Inflammatory macrophage treated with lipopolysaccharide for 4 hours (primary cell): ENCODE data around the gene CAPN6.
A peak's percentile ranks its signal among the peaks of the same experiment; 100 is the strongest.

Experiments
- DNase-seq: peaks from one replicate; pipeline ENCODE4 v3.0.0-alpha.2; 2020

The CAPN6 gene, protein sequence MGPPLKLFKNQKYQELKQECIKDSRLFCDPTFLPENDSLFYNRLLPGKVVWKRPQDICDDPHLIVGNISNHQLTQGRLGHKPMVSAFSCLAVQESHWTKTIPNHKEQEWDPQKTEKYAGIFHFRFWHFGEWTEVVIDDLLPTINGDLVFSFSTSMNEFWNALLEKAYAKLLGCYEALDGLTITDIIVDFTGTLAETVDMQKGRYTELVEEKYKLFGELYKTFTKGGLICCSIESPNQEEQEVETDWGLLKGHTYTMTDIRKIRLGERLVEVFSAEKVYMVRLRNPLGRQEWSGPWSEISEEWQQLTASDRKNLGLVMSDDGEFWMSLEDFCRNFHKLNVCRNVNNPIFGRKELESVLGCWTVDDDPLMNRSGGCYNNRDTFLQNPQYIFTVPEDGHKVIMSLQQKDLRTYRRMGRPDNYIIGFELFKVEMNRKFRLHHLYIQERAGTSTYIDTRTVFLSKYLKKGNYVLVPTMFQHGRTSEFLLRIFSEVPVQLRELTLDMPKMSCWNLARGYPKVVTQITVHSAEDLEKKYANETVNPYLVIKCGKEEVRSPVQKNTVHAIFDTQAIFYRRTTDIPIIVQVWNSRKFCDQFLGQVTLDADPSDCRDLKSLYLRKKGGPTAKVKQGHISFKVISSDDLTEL

DNA sequence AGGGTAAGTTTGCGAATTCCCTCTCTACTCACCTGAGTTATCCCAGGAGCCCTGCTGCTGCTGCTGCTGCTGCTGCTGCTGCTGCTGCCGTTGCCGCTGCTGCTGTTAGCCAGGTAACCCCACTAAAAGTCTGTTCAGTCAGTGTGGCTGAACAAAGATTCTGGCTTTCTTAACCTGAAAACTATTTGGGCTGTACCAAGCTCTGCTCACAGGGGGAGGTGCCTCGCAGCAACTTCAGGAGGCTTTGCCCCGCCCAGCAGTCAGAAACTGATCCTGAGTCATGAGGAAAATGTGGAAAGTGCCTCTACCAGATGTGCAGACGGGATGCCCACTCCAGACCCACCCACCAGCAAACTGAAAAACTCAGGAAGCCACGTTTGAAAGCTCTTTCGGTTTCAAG is at the start of gene CAPN6:
CAPN6 (minus strand) TSS at position 145 of the 400 bp plus-strand sequence. CDS start 6,547 bp downstream, outside the sequence.
- no peak for DNase-seq

DNA sequence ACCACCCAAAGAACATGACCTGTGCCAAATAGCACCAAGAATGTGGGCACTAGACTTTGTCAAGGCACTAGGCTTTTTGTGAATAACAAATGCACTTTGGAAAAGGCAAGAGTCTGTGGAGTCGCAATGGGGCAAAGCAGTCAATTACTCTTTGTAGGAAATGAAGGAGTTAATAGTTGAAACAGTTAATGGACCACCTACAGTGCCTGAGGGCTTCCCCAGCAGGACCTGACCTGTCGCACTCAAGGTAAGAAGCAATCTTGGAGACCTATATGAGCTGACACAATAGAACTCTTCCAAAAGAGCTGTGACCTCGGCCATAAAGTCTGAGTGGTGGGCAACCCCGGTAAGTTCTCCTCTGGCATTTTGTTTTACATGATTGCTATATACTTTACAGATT is 49.2 kb upstream of the CAPN6 start:
- no peak for DNase-seq

DNA sequence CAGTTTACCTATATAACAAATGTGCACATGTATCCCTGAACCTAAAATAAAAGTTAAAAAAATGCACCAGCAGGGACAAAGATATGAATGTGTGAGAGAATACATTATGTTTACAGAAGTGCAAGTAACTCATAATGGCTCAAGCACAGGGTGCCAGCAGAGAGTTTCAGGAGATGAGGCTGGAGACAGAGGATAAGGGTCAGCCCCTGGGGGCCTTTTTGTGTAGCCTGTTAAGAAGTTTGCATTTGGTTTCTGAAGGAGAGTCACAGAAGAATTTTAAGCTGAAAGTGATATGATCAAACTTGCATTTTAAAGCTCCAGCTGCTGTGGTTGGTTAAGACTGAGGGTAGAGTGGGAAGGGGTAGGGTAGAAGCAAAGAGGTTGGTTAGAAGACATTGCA is 48.6 kb upstream of the CAPN6 start:
- no peak for DNase-seq

DNA sequence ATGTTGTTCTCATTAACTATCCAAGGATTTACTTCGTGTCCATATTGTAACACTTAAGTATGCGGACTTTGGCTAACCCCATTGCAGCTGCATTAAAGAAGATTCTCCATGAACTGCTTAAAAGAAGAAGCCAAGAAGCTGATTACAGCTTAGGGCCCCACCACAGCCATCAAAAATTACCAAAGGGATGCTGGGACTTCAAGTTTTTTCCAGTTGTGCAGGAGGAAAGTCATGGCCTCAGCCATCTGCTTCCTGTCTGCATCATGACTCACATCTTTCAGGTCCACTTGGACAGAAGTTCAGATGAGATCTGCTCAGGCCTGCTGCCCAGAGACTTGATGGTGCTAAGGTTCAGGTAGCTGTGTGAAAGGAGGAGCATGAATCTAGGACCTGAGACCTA is 38.8 kb upstream of the CAPN6 start:
- DNase-seq, result no peak

- DNase-seq, result no peak
Observed at GRCh38 chrX:111308039-111308438, 37.8 kb upstream of the CAPN6 start.

DNA sequence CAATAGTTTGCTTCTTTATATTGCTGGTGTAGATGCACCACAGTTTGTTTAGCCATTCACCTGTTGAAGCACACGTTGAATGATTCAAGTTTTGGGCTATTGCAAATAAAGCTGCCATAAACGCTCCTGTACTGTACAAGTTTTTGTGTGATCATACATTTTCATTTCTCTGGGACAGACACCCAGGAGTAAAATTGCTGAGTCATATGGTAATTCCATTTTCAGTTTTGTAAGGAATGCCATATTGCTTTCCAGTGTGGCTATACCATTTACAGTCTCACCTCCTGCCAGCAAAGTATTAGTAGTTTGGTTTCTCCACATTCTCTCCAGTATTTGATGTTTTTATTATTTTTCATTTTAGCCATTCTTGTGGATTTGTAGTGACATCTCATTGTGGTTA is 32.0 kb upstream of the CAPN6 start:
- DNase-seq, result no peak

GRCh38 chrX:111288841-111289240 is 18.6 kb upstream of the CAPN6 start:
- no peak for DNase-seq

- no peak for DNase-seq
Observed at GRCh38 chrX:111284631-111285293, 14.5 kb upstream of the CAPN6 start.

GRCh38 chrX:111283446-111283845 is 13.2 kb upstream of the CAPN6 start:
- DNase-seq, result no peak

- DNase-seq, result no peak
Observed at GRCh38 chrX:111282991-111283390, 12.7 kb upstream of the CAPN6 start.

DNA sequence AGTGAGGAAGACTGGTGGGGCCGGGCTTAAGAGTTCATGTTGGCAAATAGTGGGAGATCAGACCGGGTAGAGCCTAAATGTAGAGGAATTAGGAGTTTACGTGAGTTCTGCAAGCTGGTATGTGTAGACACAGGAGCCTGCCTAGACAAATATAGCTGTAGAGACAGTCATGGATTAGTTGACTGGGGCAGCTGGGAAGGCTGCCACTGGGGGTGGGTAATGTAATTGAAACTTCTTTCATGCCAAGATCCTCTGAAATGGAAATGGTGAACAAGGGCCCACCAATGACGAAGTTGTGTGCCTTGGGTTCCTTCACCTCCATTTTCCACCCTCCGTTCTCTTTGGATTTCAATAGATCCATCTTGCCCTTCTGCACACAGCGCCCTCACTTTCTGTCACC is 11.9 kb upstream of the CAPN6 start:
- DNase-seq, result no peak

GRCh38 chrX:111268506-111268905 is 1.8 kb downstream of the CAPN6 start:
- no peak for DNase-seq

- DNase-seq, result no peak
Observed at GRCh38 chrX:111265486-111265885, 4.8 kb downstream of the CAPN6 start.

DNA sequence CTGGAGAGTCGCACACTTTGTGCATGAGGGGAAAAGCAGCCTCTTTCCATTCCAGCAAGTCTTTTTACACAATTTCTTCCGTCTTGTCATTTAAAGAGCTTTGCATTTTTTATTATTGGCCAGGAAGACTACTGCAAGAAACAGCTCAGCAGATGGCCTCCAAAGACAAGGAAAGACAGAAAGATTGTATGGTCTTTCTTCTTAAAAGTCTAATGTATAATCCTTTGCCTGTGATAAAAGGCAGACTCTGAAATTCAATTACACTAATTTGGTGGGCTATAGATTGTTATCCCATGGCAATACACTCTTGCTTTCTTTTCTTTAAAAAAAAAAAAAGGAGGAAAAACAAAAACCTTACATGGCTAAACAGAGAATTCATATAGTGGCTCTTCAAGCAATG is 5.9 kb downstream of the CAPN6 start:
- no peak for DNase-seq

DNA sequence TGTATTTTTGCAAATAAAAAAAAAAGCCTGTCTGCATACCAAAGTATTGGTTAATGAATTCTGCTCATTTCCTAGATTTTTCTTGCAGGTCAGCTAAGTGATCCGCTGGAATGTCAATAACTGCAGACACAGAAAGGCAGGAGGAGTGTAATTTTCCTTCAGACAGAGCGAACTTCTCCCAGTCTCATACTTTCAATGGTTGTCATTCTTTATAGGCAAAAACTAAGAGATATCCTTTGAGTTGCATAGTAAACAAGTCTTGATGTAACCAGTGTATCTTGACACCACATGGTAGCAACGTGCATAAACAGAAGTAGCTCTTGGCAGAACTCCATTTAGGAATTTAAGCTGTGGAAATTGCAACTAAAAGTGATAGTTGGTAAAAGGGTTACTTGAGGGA is 8.2 kb downstream of the CAPN6 start:
- no peak for DNase-seq

- no peak for DNase-seq
Observed at GRCh38 chrX:111260451-111260850, 9.8 kb downstream of the CAPN6 start.

- no peak for DNase-seq
Observed at GRCh38 chrX:111259559-111259958, 10.7 kb downstream of the CAPN6 start.

DNA sequence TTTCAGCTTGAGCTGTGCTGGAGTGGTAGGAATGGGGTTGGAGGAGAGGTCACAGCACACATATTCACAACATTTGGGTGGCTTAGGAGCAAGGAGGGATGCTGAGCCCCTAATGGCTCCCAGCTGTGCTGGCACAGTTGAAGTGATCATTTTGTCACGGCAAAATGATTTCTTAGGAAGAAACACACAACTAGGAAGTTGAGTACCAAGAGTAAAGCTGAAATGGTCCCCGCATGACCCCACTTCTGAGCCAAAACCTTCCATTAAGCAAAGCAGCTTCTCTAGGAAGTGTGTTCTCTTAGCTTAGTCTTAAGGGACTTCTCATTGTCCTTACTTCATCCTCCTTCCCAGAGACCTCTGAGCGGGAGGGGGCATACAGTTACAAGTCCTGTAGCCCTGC is 12.6 kb downstream of the CAPN6 start:
- DNase-seq, result no peak

DNA sequence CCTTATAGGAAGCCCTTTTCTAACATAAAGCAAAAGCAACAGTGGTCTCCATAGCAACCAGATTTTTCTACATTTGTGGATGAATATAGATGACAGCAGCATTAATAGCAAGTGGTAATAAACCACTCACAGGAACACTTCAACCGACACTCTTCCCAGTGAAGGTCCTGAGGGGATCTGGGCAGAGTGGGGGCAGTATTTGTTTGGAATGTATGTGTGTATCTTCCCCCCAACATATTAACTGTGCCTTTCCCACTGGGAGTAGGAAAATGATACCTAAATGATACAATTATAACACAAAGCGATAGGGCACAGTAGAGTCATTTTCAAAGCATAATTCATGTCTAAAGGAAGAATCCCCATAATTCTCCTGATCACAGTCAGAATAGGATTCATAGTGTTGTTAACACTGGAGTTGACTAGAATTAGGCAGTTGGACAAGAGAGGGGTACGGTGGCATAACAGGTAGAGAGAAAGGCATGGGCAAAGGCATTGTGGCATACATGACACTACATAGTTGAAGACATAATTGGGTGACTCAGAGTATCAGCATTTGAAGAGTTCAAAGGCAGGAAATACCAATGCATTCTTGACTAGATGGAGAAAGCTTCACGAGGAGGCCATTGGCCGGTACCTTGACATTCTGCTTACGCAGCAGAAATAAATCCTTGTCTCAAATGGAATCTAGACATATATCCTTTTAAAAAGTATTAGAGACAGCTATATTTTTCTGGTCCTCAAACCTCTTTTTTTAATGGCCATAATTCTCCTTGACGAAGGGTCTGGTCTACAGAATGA is 15.2 kb downstream of the CAPN6 start:
- DNase-seq, result no peak

DNA sequence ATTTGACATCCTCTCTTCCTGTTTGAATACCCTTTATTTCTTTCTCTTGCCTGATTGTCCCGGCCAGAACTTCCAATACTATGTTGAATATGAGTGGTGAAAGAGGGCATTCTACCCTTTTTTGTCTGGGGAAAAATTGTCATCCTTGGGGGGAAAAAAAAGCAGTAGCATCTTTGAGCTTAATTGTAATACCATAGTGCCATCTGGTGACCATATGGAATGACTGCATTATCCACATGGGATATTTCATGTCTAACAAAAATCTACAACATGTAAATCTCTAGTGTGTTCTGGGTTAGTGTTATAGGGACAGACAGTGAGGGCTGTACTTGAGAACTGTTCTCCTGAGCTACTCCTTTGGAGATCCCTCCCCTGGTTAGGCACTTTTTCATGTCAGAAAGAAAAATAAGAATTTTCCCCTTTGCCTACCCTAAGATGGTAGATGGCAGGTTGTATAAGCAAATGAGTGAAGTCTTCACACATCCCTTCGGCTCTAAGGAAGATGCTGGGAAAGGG is 26.0 kb downstream of the CAPN6 start:
- DNase-seq, result peak; percentile 8

DNA sequence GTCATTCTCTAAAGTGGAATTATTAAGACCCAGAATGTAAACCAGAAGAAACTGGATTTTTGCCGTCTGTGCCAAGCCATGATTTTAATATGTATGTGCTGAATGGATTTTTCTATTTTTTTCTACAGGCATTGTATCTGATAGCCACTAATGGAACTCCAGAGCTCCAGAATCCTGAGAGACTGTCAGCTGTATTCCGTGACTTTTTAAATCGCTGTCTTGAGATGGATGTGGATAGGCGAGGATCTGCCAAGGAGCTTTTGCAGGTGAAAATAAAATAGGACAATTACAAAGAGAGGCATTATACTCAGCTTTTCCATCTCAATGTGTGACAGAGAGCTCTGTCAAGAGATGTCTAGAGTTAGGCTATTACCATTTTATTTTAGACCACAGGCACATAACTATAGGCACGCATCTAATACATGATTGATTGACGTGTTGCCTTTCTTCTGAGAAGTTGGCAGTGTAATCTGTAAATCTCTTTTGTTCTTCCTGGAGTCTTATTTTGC is 53.9 kb downstream of the CAPN6 start:
- no peak for DNase-seq

DNA sequence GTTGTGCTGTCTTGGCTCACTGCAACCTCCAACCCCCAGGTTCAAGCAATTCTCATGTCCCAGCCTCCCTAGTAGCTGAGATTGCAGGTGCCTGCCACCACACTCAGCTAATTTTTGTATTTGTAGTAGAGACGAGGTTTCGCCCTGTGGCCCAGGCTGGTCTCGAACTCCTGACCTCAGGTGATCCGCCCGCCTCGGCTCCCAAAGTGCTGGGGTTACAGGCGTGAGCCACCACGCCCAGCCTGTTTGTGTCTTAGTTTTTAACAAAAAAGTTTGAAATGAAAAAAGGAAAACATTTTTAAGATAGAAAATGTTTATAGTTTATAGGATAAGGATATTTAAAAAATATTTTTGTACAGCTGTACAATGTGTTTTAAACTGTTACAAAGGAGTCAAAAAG is 62.4 kb downstream of the CAPN6 start:
- DNase-seq, result no peak

DNA sequence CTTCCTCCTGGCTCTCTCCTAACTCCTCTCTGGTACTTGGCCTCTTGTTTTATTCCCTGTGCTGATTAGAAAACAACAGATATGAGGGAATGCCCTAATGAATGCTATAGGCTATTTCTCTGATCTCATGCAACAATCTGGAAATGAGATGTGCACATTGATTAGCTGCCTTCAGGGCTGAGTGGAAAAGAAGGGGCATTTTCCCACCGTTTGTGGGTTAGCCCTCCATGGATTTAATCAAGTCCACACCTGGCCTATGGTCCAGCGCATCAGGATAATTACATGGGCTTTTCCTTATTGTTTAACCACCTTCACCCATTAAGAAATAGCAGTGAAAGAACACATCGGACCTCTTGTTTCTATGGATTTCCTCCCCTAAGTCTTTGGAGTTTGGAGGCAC is 70.0 kb downstream of the CAPN6 start:
- DNase-seq, result no peak
